Measurements from ENCODE around the gene COX11.

Gene COX11, protein sequence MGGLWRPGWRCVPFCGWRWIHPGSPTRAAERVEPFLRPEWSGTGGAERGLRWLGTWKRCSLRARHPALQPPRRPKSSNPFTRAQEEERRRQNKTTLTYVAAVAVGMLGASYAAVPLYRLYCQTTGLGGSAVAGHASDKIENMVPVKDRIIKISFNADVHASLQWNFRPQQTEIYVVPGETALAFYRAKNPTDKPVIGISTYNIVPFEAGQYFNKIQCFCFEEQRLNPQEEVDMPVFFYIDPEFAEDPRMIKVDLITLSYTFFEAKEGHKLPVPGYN

DNA sequence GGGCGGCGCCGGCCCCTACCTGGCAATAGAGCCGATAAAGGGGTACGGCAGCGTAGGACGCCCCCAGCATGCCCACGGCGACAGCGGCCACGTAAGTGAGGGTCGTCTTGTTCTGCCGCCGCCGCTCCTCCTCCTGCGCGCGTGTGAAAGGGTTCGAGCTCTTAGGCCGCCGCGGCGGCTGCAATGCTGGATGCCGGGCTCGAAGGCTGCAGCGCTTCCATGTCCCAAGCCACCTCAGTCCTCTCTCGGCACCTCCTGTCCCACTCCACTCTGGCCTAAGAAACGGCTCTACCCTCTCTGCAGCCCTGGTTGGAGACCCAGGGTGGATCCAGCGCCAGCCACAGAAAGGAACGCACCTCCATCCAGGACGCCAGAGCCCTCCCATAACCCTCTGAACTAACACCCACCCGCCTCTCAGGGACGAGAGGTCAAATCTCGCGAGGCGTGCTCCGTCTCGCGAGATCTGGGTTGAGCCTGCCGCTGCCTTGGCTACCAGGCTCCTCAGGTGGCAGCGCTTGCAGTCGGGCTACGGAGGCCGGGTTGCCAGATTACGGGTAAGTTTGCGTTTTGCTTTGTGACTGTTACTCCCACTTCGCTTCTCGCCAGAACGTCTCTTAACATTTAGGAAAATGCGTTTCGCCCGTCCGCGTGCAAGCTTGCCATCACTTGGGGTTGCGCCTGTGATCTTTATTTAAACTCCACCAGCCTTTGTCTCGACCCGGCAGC lies at the start of gene COX11, which contains the start of gene STXBP4:
TSS of gene COX11 (minus strand) at position 393 of the 726 bp plus-strand sequence. CDS start at position 385, 8 bp downstream.
TSS of gene STXBP4 (plus strand) at position 504 of the 726 bp plus-strand sequence. CDS start 17,455 bp downstream, outside the sequence.
- DNase-seq (ENCODE audit: low read depth, low spot score): peak; percentile 86

DNA sequence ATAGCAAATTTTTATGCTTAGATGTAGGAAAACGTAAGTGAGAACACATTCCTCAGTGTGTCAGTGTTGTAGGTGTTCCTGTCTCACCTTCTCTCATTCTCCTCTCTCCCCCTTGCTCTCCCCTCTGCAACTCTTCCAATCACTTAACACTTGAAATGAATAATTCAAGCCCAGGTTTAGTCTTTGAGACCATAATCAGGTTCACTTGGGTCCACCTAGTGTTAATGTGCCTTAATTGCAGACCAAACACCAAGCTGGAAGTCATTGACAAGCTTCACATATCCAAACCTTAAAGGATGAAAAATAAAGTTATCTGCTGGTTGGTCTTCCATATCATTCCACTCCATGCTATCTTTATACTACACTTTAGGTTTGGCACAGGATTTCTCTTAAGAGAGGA lies 37.1 kb upstream of the COX11 start:
- DNase-seq (ENCODE audit: low read depth, low spot score): no peak

DNA sequence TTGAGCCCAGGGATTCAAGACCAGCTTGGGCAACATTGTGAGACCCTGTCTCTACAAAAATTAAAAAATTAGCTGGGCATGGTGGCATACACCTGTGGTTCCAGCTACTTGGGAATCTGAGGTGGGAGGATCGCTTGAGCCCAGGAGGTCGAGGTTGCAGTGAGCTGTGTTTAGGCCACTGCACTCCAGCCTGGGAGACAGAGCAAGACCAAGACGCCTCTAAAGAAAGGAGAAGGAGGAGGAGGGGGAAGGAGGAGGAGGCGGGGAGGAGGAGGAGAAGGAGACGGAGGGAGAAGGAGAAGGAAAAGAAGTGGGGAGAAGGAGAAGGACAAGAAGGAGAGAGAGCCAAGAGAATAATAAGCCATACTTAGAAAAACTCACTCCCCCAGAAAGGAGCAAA lies 36.0 kb upstream of the COX11 start:
- DNase-seq (ENCODE audit: low read depth, low spot score): no peak

DNA sequence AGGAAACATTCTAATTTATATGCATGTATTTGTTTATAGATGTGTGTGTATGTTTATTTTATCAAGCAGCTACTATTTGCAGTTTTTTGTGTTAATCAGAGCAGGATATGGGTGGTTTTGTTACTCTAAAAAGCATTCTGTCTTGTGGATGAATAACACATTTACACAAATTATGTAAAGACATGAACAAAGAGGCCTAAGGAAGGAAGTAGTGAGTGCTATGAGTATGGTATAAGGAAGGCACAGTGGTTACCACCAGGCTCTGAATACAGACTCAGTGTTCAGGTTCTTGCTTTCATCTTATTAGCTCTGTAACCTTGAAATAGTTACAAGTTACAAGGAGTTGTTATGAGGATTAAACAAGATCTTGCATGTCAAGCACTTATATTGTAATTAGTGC lies 34.0 kb upstream of the COX11 start:
- DNase-seq (ENCODE audit: low read depth, low spot score): no peak

DNA sequence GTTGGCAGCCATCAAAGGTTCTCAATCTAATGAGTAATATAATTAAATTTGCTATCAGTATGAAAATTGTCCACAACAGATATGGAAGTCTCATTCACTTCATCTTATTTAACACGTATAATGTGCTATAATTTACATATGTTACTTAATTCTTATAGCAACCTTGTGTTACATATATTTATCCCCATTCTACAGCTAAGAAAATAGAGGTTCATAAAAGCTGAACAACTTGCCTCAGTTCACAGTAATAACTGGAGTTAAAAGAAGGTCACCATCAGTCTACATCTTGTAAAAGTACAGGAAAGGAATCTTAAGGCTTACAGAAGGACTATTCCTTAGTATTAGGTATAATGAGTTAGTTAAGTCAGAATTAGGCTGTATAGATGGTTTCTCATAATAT lies 28.0 kb upstream of the COX11 start:
- no peak for DNase-seq (ENCODE audit: low read depth, low spot score)

DNA sequence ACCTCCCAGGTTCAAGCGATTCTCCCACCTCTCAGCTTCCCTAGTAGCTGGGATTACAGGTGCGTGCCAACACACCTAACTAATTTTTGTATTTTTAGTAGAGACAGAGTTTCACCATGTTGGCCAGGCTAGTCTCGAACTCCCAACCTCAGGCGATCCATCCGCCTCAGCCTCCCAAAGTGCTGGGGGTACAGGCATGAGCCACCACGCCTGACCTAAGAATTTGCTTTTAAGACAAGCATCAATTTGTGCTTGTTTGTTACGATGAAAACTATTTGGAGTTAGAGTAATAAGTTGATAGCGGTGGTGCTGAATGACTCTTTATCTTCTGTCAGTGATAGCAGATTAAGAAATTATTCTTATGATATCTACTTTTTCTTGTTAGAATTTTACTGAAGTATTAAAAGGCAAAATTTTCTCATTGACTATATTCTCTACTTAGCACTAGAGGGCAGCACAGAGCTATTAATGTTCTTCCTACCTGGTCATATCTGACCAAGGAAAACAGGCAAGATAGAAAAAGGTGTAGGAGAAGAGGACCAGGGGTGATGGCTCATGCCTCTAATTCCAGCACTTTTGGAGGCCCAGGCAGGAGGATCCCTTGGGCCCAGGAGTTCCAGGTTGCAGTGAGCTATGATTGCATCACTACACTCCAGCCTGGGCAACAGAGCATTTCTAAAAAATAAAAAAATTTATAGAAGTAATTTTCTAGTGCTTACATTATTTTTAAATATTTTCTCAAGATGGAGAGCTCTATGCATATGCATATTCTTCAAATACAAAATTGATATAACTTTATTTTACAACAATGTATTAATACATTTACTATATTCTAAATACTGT lies 24.6 kb upstream of the COX11 start:
- DNase-seq (ENCODE audit: low read depth, low spot score): no peak

DNA sequence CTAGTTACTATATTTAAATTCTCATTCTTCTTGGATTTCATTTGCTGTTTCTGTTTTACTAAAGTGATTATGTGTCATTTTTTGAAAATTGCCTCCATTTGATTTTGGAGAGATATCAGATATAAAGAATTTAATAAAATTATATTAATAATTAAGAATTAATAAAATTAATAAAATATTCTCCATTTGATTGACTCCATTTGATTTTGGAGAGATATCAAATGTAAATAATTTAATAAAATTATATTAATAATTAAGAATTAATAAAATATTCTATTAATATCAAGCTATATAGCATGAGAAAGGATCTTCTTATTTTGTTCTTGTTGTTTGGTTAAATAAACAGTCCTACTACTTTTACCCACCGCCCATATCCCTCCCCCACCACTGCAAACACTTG lies 23.1 kb upstream of the COX11 start:
- DNase-seq (ENCODE audit: low read depth, low spot score): no peak

DNA sequence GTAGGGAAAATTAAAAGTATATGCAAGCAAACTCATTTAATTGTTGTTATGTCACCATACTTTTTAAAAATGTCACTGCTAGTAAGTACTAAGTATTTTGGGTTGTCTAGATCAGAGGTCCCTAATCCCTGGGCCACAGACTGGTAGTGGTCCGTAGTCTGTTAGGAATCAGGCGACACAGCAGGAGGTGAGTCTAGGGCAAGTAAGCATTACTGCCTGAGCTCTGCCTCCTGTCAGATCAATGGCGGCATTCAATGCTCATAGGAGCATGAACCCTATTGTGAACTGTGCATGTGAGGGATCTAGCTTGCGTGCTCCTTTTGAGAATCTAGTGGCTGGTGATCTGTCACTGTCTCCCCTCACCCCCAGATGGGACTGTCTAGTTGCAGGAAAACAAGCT lies 21.7 kb upstream of the COX11 start:
- DNase-seq (ENCODE audit: low read depth, low spot score): no peak

DNA sequence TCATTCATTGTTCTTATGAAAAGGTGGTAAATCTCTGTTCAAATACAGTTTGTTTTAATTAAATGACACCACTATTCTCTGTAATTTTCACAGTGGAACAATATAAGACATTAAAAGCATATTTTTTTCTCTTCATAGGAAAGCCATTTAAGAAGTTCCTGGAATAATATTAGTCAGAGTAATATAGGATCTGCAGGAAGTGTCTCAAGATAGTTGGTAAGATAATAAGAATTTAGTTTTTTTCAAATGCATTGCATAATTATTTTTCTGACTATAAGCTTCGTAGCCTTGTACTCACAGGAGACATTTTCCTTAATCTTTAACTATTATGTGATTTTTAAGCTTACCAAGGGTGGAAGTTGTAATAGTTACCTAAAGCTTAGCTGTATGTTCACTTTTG lies 17.0 kb upstream of the COX11 start:
- no peak for DNase-seq (ENCODE audit: low read depth, low spot score)

DNA sequence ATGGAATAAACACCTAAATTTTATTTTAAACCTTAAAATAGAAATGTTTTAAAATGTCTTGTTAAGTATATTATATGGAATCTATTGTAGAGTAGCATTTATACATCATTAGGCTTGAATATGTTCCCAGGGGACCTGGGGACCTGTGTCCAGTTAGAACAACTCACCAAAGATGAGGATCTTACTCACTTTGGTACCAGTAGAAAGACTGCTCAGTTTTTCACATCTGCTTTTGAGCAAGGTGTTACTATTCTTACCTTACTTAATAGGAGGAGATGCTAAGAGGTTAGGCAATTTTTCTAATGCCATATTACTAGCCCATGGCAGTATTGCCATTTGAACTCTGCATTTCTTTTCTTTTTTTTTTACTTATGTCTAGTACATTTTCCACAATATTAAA lies 14.8 kb upstream of the COX11 start:
- DNase-seq (ENCODE audit: low read depth, low spot score): no peak

DNA sequence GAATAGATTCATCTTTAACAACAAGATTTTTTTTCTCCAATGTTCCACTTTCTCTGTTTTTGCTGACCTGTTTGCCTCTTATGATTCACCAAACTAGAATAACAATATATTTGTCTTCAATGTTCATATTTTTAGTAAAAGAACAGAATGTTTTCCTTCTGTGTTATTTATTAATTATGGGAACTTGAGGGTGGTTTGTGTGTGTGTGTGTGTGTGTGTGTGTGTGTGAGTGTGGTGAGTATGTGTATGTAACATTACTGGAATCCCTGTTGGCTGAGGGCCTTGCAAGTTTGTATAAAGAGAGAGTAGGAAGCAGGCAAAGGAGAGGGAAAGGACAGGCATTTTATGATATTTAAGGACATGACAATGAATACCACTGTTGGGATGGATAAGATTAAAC lies 13.9 kb upstream of the COX11 start:
- no peak for DNase-seq (ENCODE audit: low read depth, low spot score)

DNA sequence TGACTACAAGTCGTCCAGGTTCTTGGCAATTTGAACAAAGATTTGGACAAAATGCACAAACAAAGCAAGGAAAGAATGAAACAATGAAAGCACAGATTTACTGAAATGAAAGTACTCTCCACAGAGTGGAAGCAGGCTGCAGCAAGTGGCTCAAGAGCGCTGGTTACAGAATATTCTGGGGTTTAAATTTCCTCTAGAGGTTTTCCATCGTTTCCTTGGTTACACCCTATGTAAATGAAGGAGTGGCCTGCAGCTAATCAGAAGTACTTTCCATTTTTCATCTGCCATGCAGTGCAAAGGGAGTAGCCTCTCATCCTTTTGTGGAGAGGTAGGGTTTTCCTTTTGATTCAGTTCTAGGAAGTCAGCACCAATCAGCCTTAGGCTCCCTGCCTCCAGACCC lies 11.9 kb upstream of the COX11 start:
- no peak for DNase-seq (ENCODE audit: low read depth, low spot score)

DNA sequence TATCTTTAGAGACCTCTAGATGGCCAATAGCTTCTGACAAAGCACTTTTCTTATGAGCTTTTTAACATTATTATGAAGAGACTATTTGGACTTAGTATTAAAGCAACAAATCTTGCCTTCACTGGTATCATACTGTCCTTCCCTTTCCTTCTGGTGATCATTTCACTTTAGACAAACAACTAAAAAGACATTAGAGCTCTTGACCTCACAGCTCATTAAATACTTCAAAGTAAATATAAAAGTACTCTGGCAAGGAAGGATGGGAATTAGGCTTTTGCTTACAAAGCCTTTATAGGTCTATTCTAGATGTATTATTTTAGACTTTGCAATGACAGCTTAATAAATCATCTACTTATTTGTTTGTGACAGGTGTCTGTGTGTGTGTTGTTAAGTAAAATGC lies 11.2 kb upstream of the COX11 start:
- no peak for DNase-seq (ENCODE audit: low read depth, low spot score)

DNA sequence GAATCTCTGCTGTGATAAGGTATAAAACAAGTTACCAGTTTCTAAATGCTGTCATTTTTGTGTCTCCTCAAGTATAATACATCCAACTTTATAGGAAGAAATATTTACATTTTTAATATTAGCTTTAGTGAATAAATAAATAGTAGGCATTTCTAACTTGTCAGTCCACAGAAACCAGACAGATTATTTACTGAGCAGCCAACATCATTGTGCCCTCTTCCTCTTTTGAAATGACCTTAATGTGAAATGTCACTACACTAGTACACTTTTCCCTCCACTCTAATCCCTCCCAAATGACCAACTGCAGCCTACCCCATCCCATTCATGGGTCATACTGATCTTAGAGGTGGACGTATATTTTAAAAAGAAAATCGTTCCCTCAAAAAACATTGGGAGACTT lies 9.3 kb upstream of the COX11 start:
- DNase-seq (ENCODE audit: low read depth, low spot score): no peak

DNA sequence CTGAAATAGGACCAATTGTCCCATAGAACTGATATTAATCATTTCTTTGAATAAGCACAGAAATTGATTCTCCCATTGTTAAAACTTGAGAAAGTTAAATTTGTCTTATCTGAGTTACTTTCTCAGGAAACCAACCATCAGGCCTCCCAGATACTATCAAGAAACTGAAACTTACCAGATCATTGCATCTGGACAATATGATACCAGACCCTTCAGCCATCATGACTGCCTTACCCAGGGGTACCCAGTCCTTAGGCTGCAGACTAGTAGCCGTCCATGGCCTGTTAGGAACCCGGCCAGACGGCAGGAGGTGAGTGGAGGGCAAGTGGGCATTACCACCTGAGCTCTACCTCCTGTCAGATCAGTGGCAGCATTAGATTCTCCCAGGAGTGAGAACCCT lies 7.9 kb upstream of the COX11 start:
- no peak for DNase-seq (ENCODE audit: low read depth, low spot score)

DNA sequence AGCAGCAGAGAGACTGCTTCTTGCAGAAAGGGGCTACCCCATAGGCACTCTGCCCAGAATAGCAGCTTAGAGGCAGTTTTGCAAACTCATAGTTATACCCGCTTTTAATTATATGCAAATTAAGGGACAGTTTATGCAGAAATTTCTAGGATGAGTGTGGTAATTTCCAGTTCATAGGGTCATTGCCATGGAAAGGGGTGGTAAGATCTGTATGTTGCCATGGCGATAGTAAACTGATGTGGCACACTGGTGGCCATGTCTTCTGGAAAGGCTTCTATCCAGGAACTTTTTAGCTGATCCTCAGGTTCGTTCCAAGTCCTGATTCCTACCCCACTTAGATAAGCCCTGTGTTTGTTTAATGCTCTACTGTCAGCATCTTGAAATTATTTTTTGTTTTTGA lies 6.3 kb upstream of the COX11 start:
- DNase-seq (ENCODE audit: low read depth, low spot score): no peak

DNA sequence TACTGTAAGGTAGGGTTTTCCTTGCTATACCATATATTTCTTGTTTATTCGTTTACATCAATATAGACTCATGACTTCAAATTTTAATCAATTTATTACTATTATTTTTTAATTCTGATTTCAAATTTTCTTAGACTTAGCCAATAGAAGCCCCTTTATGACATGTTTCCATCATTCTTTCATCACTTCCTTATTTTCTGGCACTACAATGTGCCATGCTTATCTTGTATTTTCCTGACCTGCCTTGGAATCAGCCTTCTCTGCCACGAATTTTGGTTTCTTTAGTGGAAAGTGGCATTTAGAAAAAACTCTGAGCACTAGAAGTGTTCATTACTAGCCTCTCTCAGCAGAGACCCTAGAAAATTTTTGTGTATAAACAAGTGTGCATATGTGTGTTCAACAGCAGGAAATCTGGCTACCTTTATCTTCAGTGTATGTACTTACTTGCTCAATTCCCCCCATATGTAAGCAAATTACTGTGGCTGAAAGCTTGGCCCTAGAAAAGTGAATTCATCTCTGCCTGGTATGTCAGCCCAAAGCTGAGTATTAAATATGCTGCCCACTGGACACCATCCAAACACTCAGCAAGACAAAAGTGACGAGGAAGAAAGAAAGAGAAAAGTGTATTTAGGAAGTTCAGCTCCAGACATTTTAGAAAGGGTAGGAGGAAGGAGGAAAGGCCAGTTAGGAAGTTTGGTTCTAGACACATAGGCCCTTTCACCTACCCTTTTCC lies 4.1 kb upstream of the COX11 start:
- no peak for DNase-seq (ENCODE audit: low read depth, low spot score)

DNA sequence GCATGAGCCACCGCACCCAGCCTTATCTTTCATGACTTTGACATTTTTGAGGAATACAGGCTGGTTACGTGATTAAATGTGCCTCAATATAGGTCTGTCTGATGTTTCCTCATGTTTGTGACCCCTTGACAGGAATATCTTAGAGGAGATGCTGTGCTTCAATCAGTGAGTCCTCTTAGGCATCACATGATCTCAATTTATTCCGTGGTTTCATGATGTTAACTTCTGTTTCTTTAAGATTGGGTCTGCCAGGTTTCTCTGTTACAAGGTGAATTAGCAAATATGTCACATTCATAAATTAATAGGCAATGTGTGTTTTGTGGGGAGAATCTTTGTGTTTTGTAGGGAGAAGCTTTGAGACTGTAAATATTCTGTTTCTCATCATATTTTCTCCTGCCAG lies 3.4 kb upstream of the COX11 start:
- DNase-seq (ENCODE audit: low read depth, low spot score): no peak

DNA sequence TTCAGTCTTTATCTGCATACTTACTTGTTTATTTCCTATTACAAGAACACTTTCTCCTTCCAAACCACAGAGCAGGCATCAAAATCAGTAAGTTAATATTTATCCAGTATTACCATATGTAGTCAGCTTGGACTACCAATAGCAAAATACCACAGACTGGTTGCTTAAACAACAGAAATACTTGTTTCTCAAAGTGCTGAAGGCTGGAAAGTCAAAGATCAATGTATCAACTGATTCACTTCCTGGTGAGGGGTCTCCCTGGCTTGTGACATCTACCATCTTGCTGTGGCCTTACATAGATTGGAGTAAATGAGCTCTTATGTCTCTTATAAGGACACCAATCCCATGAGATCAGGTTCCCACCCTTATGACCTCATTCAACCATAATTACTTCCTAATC lies 2.7 kb upstream of the COX11 start:
- DNase-seq (ENCODE audit: low read depth, low spot score): no peak

DNA sequence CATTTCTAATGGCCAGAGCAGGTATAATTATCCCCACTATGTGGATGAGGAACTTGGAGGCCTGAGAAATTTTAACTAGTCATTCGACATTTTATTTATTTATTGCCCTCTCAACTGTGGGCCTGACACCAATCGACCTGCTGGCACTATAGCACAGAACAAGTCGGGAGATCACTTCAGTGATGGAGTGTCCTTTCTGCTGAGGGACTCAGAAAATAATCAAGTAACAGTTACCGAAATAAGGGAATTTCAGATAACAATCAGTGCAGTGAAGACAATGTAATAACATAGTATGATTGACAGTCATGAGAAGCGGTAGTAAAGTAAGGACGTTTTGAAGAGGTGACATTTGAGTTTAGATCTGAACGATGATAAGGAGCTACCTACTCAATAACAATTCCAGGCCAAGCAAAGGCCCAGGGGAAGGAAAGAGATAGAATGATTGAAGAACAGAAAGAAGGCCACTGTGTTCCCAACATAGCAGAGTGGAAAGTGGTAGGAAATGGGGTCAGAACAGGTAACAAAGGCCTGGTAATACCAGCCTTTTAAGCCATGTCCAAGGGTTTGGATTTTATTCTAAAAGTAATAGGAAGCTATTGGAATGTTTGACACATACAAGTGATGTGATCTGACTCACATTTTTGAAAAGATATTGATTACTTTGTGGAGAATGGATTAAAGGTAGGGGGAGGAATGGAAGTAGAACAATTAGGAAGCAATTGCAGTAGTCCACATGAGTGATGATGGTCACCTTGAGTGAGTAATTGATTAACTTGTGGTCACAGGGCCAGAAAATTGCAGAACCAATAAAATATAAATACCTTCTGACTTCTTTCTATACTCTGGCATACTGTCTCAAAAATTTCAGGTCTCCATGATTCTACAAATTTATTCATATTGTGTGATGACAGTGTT lies 1.5 kb upstream of the COX11 start:
- no peak for DNase-seq (ENCODE audit: low read depth, low spot score)

DNA sequence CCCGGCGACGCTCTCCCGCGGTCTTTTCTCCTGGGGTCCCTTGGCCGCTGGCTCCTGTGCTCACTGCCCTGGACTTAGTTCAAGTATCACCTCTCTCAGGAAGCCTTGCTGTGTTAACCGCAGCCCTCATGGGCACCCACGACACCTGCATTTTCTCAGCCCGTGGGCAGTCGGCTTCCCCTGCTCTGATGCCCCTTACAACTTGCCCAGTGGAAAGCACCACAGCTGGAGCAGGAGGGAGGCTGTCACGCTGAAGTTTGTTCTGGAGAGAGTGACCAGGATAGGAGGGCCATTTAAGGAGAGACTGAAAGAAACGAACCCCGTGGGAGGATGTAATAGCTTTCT lies 506 bp upstream of the COX11 start:
- no peak for DNase-seq (ENCODE audit: low read depth, low spot score)

Measured in activated CD4-positive, CD25-positive, alpha-beta regulatory T cell treated with anti-CD3 and anti-CD28 coated beads, Interleukin-2, amount 50 U/mL, for 16 hours (primary cell).